ENCODE data around the gene MARCHF10.

The MARCHF10 gene

DNA sequence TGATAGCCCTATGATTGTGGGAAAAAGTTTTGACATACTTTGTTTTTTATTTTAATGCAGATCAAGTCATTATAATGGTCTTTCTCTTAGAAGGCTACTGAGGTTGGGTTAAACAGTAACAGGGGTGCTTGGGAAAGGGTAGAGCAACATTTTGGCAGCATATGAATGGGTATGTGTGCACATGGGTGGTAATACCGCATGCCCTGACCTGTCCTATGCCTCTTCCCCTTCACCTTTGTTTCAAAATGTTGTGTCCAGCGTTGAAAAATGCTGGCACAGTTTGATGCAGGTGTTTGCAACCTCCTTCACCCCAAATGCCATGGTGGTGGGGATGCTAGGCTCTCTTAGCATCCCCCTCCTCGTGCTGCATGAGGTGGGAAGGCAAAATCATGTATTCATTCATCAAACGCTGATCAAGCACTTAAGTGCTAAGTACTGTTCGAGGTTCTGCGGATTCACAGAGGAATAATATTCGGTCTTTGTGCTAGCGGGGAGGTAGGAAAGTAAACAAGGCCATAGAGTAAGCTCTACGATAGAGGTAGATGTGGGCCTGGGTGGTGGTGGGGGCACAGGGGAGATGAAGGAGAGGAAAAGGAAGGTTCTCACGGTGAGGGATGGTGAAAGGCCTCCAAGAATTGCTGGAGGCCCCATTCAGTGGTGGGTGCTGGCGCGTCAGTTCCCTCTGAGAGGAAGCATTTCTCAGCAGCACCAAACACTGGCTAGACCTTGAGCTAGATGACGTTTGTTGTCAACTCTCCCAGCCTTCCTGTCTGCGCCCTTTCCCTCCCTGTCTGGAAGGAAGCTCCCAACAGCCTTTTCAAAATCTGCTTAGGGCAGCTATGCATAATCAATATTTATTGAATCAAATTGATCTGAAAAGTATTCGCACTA, 13.3 kb upstream of the MARCHF10 start:
- no peak for DNase-seq

DNA sequence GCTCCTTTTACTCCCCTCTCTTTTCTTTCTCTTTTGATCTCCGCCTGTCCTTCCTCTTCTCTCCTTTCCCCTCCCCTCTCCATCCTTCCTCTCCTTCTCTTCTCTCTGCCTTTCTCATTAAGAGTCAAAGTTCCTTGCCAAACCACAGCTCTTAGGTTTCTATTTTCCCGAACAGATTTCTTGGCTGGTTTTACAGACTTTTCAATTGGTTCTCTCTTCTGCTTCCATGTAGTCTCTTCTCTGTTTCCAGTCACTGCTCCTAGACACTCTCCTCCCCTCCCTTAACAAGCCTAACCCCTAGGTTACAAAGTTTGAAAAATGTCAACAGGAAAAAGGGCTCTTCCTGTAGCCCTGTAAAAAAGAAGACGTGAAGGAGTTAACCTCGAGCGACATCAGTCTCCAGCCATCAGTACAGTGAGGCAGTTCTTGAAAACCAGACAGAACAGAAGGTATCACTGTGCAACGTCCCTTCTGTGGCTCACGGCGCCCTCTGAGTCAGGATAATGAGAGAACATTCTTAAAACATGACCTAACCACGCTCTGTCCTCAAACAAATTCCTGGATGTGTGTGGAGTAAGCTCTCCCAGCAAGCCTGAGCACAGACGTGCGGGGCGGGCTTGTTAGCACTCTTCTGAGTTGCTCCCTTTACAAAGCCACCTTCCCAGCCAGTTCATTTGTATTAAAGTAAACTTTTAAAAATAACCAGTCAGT, 11.6 kb upstream of the MARCHF10 start:
- no peak for DNase-seq

DNA sequence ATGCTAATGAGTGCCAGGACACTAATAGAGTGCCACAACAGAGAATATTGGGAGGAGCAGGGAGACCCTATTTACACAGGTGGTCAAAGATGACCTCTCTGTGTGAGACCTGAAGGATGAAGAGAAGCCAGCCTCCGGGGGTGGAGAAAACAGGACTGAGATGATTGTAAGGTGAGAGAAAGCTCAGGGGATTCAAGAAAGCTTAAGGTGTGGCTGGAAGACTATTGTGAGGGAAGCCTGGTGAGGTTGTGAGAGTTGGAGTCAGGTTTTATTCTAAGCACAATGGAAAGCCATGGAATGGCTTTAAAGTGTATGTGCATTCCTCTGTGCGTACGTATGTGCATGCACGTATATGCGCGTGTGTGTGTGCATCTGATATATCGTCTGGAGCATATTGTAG, 10.4 kb upstream of the MARCHF10 start:
- DNase-seq, result no peak

DNA sequence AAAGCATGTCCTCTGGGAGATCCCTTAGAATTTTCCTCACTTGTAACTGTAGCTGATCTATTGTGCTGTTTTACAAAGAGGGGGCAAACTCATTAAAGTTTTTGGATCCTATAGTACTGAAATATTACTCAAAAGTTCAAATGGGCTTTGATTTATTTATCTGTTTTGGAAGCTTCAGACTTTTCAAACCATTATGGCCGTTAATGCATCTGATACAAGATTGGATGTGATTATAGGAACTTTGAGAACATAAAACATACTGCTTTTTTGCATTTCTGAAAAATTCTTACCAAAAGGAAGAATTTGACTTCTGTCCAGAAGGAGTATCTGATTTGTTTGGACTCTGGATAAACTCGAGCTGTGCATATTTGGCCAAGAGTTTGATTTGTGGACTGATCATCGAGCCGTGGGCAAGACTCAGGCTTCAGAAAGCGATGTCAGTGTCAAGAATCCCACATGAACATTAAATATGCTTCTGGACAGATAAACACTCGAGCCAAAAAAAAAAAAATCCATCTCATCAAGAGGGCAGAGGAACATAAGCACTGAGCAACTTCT, 8.2 kb upstream of the MARCHF10 start:
- no peak for DNase-seq

DNA sequence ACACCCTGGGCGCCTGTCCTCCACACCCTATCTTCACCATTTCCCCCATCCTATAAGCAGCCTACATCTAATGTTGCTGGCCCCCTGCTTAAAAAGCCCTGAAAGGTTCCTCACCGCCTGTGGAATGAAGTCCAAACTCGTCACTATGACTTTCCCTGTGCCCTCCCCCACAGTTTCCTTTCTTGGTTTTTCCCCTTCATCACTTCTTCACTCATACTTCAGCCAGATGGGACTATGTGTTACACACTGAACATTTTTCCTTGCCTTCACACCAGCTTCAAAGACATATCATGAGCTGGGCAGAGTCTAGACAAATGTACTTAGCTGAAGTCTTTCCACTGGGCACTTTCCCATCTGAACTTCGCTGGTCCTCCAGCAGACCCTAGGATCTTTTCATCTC, 1.5 kb upstream of the MARCHF10 start:
- no peak for DNase-seq

DNA sequence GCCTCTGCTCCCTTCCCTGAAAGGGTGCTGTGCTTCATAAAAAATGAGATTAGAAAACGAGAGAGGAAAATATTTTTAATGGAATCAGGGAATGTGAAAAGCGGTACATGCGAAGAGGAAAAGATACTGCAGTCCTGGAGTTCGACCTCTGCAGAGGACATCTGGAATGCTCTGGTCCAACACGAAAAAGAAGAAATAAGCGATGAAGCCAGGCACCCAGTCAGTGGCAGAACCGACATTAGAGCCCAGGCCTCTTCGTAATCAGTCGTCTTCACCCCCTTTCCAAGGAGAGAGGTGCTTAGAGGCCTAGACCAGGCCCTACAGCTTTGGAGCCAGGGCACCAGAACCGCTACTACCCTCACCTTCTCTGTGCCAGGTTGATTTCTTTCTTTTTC, 459 bp upstream of the MARCHF10 start:
- no peak for DNase-seq

DNA sequence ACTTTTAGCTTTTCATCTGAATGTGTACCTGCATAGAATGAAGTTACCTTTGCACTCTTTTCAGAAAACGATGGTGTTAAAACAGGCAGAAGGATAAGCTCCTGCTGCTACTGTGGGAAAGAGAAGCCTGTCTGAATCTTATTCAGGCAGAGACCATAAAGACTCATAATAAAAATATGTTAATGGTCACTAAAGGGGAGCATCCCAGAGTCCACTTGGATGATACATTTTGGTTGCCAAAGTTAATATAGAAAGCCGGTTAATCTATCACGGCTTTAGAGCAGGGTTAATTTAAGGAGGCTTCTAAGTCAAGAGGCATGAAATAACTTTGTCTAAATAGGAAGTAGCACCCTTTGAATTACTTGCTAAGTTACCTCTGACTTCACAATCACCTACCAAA, 2.9 kb downstream of the MARCHF10 start:
- DNase-seq, result no peak

DNA sequence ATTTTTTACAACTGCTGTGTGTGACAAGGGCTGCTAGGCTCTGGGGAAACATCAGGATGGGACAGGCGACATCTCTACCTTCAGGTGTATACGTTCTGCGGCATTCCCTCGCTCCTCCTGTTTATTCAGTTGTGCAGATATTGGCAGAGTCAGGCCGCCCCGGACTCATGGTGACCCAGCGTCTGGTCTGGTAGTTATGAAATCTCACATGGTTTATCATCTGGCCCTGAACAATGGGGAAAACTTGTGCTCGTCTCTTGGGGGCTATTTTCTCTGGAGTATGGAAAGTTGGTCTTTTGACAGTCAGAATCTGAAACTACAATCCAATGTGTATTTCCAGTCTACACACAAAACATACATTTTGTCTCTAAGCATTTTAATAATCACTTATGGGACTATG, 3.3 kb downstream of the MARCHF10 start:
- DNase-seq, result no peak

DNA sequence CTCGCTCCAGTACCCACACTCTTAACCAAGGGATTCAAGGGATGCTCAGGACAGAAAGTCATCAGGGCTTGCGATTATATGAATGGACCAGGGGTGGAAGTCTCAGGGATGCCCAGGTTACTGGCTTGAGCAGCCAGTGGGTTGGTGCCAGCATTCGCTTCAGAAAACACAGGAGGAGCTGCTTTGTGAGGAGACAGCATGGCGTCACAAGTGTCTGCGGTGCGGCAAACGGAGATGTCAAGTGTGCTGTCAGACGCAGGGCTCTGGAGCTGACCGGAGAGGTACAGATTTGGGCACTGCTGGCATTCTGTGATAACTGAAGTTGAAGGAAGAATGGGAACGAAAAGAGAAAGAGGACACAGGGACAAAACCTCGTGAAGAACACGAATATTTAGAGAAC, 4.1 kb downstream of the MARCHF10 start:
- no peak for DNase-seq

DNA sequence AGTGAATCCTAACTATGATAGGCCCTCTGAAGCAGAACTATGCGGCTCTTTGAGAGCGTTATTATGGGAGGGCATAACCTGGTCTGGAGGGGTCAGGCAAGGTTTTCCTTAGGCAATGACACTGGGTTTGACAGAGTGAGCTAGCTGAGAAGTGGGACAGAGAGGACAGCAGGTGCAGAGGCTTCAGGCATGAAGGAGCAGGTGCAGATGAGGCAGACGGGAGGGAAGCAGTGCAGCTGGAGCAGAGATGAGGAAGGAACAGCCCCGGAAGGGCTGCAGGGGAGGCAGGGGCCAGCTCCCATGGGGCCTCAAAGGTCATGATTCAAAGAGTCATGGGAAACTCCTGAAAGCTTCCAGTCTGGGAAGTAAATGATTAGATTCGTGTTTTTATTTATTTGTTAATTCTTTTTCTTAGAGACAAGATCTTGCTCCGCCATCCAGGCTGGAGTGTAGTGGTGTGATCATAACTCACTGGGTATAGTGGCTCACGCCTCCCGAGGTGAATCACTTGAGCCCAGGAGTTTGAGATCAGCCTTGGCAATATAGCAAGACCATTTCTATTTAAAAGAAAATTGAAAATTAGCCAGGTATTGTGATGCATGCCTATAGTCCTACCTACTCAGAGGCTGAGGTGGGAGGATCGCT, 5.4 kb downstream of the MARCHF10 start:
- no peak for DNase-seq

DNA sequence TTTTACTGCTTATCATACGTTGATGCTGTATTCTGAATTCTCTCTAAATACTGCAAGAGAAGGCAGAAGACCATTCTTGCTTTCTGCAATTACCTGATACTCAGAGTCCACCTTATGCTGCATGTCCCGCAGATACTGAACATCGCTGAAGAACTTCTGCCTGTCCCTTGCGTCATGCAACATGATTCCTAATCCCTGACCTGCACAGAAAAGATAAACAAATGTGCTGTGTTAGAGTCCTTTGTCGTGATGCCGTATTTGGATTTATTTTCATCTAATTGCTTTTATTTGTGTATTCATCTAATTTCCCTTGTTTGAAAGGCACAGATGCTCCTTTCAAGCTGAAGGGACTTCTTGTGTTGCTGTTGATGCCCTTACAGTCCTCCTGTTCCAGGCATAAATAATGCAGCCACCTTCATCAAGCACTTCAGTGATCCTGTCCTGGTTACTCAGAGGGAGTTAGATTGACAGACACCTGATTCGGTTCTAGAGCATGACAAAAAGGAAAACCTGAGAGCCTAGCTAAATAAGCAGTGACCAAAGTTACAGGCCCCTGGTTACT, 6.5 kb downstream of the MARCHF10 start:
- no peak for DNase-seq

DNA sequence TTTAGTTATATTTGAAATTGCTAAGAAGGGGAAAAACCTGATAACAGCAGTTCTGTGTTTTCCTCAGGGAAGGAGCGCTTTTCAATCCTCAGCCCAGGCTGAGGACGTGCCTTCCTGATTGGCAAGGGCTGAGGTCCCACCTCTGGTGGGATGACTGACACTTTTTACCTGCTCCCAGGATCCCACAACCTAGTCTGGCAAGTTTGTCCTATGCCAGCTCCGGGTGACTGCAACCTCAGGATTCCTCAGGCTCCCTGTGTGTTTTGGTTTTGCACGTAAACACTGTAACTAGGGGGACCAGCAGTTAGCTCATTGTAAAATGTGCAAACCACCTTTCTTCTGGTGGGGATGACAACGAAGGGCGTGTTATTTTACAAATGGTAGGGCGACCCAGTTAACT, 7.5 kb downstream of the MARCHF10 start:
- DNase-seq, result no peak

DNA sequence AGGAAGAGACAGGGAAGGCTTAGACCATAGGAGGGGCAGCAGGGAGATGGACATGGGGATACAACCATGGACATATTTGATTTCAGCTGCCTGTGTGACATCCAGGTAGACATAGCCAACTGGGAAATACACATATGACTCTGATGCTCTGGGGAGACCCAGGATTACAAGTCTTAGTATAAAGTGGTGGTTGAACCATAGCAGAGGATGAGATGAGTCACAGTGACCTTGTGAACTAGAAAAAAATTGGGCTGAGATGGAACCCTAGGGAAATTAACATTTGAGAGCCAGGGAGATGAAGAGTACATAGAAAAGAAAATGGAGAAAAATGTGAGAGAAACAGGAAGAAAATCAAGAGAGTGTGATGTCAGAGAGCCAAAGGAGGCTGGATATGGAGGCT, 10.2 kb downstream of the MARCHF10 start:
- DNase-seq, result no peak

DNA sequence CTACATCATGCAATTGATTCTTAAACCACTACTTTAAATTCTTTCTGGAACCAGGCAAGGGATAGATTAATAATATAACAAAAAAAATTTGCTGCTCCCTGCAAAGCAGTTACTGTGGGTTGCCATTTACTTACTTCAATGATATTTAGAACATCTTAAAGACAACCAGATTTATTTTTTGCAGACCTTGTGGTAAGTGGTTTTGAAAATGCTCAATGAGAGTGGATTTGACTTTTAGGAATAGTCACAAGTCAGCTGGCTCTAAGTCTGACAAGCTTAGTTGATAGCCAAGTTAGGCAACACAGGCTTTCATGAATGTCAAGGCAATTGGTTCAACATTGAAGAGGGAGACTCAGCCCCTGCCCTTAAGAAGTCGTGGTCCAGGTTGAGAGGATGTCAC, 11.8 kb downstream of the MARCHF10 start:
- DNase-seq, result no peak

DNA sequence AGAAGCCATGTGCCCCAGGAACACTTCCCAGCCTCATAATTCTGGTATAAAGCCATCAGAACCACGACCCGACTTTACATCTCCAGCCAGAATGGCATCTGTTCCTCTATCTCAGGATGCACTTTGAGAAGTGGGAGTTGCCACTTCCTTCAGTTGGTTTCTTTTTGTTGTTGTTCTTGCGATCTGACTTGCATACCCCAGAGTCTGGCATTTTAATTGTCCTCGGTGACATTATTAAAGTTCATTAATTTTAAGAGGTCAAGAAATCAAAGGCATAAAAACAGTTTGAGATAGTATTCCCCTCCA, 13.5 kb downstream of the MARCHF10 start:
- DNase-seq, result no peak

DNA sequence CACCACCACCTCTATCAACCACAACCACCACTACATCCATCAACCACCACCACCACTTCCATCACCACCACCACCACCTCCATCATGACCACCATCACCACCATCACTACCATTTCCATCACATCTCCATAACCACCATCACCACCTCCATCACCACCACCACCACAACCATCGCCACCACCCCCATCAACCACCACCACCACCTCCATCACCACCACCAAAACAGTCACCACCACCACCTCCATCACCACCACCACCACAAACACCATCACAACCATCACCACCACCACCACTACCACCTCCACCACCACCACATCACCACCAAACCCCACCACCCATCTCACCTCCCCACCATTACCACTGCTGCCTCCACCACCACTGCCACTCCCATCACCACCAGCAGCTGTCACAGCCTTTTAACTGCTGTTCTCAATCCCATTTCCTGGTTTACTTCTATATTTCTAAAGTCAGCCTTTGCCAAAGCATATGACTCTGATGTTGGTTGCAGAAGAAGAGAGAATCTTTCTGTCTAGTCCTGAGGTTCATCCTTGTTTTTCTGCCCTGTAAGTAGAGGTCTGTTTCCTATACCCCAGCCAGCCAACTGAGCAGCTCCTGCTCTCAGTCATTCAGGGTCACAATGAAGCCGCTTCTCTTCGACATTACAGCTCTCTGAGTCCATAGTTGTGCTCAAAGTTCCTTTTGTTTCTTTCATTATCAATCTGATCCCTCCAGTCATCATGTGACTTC, 14.0 kb downstream of the MARCHF10 start:
- DNase-seq, result no peak

DNA sequence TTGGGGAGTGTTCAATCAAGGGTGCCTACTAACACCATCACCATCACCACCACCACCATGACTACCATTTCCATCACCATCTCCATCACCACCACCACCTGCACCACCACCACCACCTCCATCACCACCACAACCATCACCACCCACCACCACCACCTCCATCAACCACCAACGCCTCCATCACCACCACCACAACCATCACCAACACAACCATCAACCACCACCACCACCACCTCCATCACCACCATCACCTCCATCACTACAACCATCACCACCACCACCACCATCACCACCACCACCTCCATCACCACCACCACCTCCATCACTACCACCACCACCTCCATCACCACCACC, 15.7 kb downstream of the MARCHF10 start:
- no peak for DNase-seq

DNA sequence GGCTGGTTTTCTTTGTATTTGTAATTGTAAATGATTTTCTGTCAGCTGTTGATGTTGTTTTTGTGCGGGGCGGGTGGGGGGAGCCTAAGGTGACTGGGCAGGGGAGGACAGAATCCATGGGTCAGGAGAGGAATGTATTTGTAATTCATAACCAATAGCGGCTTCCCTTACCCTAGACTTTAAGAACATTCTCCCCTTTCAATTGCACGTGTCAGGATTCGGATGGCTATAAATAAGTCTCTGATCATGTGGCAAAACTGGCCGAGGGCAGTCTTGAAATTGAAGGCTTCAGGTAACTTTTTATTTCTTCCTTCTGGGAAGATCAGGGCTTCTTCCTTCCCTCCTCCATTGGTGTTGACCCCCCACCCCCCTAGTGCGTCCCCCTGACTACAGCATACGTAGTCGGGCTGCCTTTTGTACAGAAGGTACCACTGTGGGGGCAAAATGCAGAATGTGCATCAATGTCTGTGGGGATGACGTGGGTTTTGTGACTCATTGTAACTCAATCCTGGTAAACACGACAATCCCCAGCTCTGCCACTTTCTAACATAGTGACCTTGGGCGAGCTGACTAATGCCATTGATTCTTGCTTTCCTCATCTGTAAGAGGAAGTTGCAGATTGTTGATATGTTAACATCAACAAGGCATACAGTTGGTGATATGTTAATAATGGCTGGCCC, 16.2 kb downstream of the MARCHF10 start:
- DNase-seq, result no peak

DNA sequence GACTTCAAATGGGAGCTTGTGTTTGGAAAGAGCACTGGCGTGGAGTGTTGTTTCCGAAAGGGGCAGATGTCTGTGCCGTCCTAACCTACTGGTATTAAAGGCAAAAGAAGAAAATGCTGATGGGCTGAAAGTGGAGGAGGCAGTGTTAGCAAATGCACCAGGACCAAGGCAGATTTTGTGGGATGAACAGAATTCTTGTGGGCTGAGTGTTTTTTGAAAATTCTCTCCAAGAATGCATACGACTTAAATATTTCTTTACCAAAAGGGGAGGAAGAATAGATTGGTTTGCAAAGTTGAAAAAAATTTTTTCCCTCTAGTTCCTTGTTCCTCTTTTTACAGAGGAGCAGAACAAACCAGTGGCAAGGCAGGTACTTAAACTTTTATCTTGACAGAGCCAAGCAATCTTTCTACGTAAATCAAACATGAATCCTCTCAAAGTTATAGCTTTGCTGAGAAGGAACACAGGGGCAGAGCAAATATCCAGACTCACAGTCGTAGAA, 16.8 kb downstream of the MARCHF10 start:
- DNase-seq, result no peak

DNA sequence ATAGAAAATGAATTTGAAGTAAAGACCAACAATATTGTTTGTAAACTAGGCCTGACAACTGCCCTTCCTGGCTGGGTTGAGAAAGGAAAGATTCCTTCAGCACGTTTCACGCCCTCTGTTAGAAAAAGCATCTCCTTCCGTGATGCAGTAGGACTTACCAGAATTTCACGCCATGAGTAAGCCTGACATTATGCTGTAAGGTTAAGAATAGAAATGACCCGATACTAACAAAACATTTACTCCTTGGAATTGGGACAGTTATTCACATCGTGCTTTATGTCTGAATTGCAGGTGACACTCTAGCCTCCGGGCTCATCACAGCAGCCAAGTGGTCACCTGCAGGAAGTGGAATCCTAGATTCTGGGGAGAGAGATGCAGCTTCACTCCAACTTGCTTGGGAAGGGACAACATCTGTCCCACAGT, 17.5 kb downstream of the MARCHF10 start:
- DNase-seq, result no peak

DNA sequence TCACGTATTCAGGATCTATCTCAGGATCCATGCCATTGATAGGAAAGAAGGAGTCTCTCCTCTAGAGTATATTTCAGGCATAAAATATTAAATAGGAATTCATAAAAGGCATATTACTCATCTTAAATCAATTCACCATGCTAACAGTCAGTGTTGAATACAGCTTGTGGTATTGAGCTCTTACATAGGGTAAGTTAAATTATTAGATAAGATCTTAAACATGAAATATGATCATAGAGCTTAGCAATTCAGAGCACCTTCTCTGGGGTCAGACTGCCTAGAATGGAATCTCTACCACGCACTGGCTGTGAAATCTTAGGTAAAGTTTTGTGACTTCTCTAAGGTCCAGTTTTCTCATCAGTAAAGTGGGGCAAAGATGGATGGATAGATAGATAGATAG, 20.7 kb downstream of the MARCHF10 start:
- no peak for DNase-seq

DNA sequence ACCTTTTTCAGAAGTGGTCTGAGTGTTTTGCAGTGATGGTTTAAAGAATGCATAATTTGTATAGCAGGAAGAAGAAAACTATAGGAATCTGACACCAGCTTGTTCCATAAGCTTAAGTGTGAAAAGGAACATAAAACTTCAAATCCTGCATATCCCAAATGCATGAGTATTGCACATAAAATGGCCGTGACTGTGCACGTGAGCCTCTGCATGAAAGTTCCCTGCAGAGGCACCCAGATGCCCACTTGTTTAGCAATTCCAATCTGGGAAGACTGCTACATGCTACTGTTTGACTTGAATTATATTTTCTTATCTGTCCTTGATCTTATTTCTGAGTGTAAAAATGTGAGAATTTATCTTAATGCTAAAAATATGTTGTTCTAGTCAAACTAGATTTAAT, 21.5 kb downstream of the MARCHF10 start:
- DNase-seq, result no peak

Data from activated CD4-positive, alpha-beta T cell treated with anti-CD3 and anti-CD28 coated beads, Interleukin-2, amount 50 U/mL, for 1 hour (primary cell).